Nephron (organoid): ENCODE measurements around the gene TCF25.

Experiments used
- H3K27ac Mint-ChIP-seq, 3 experiments: 2 replicates each; pipeline ENCODE4 v1.8.0; 2020; ENCODE audit warnings: mixed read lengths in 3 of 3, mild to moderate bottlenecking in 2 of 3, moderate library complexity in 1 of 3
- H3K27me3 Mint-ChIP-seq: 2 replicates; pipeline ENCODE4 v1.8.0; 2021; ENCODE audit warnings: low read depth, mild to moderate bottlenecking, moderate library complexity, mixed read lengths
- H3K36me3 Mint-ChIP-seq: 2 replicates; pipeline ENCODE4 v1.8.0; 2020; ENCODE audit warnings: low read depth, mixed read lengths
- H3K4me1 Mint-ChIP-seq: 2 replicates; pipeline ENCODE4 v1.8.0; 2020; ENCODE audit warnings: mixed read lengths
- H3K4me3 Mint-ChIP-seq, 3 experiments: 2 replicates each; pipeline ENCODE4 v1.8.0; 2020; ENCODE audit warnings: mild to moderate bottlenecking in 3 of 3, mixed read lengths in 3 of 3, moderate library complexity in 2 of 3
- H3K9me3 Mint-ChIP-seq: 2 replicates; pipeline ENCODE4 v1.8.0; 2020; ENCODE audit warnings: mixed read lengths
- TF ChIP-seq, protein P1 (sequence below), 3 experiments: fragments of 200-600 bp; sonication (generic); IDR thresholded peaks; one replicate each; pipeline ENCODE4 v1.5.0; 2021; ENCODE audit warnings: antibody characterized with exemption in 3 of 3; ENCODE audit not compliant: unreplicated experiment in 3 of 3

TCF25 gene

DNA sequence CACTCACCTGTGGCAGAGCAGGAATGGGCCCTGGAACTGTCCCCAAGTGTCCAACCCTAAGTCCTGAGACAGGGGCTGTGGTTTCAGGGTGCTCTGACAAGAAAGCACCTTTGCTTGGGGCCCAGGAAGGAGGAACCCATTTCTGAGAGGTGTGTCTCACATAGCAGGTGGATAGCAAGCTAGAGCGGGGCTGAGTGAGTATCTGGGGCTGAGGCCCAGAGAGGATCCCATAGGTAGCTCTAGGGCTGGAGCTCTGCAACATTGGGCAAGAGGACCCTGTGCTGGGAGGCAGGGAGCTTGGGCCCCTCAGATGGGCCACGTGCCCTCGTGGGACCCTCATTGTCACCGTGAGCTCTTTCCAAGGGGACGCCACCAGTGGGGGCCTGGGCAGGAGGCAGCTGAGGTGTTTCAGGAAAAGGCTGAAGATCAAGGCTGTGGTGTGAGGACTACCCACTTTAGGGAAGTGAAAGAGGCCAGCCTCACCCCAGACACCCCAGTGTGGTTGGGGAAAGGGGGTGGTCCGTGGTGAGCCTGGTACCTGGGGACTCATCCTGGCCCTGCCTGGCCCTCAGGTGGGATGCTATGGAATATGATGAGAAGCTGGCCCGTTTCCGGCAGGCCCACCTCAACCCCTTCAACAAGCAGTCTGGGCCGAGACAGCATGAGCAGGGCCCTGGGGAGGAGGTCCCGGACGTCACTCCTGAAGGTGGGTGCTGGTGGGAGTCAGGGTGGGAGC, 80.4 kb downstream of the TCF25 start:
- H3K4me3 Mint-ChIP-seq, result no peak overlapping the region
- TF ChIP-seq, protein P1, sequence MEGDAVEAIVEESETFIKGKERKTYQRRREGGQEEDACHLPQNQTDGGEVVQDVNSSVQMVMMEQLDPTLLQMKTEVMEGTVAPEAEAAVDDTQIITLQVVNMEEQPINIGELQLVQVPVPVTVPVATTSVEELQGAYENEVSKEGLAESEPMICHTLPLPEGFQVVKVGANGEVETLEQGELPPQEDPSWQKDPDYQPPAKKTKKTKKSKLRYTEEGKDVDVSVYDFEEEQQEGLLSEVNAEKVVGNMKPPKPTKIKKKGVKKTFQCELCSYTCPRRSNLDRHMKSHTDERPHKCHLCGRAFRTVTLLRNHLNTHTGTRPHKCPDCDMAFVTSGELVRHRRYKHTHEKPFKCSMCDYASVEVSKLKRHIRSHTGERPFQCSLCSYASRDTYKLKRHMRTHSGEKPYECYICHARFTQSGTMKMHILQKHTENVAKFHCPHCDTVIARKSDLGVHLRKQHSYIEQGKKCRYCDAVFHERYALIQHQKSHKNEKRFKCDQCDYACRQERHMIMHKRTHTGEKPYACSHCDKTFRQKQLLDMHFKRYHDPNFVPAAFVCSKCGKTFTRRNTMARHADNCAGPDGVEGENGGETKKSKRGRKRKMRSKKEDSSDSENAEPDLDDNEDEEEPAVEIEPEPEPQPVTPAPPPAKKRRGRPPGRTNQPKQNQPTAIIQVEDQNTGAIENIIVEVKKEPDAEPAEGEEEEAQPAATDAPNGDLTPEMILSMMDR (IDR thresholded peaks at IDR 0.05; ENCODE audit: unreplicated experiment in 3 of 3), result no peak
- H3K27ac Mint-ChIP-seq, result no peak overlapping the region
- H3K4me1 Mint-ChIP-seq, result no peaks in the 10 kb centered on the region
- peaks cover 18% of the 10 kb centered on the region for H3K36me3 Mint-ChIP-seq
- H3K9me3 Mint-ChIP-seq, result no peaks in the 10 kb centered on the region
- no peaks in the 10 kb centered on the region for H3K27me3 Mint-ChIP-seq

DNA sequence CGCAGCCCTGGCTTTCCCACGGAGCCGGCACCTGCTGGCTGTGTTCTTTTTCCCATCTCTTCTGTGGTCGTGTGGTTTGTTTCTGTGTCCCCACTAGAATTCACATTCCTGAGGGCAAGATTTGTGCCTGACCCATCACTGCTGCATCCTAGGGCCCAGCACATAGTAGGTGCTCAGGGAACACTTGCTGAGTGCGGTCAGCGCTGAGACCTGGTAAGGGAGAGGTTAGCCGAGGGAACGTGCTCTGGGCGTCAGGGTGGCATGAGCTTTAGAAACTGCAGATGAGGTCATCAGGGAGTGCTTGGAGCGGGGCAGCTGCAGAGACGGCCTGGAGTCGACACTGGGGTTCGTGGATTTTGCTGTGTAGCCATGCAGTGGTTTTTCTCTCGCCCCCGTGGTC, 81.1 kb downstream of the TCF25 start:
- Mint-ChIP-seq H3K4me3 (no peak overlapping the region), H3K27ac (no peak overlapping the region), H3K9me3 (no peaks in the 10 kb centered on the region), H3K36me3 (peaks cover 24% of the 10 kb centered on the region), H3K4me1 (no peaks in the 10 kb centered on the region), H3K27me3 (no peaks in the 10 kb centered on the region)
- TF ChIP-seq, protein P1 (IDR thresholded peaks at IDR 0.05; ENCODE audit: unreplicated experiment in 3 of 3), result no peak

DNA sequence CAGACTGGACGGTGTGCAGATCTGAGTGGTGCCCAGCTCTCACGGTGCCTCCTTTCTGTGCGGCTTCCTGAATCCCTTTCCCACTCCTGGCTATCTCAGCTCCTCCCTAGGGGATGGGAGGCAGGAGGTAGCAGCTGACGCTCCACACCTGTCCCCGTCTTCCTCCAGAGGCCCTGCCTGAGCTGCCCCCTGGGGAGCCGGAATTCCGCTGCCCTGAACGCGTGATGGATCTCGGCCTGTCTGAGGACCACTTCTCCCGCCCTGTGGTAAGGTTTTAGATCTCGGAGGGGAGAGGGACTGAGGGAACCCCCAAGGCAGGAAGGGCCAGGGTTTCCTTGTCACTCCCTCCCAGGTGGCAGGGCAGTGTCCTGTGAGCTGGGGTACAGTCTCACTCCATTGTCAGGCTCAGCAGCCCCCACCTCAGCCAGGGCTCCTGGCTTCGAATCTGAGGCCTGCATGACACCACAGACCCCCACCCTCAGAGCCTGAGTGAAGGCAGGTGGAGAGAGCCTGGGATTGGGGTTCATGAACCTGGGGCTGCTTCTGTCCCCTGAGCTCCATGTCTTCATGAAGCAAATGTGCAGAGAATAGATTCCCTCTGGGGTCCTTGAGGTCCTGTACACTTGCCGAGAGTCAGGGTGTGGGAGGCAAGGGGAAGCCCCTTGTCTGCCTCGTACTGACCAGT, 81.8 kb downstream of the TCF25 start:
- Mint-ChIP-seq H3K27me3 (no peaks in the 10 kb centered on the region), H3K9me3 (no peaks in the 10 kb centered on the region), H3K36me3 (peaks cover 30% of the 10 kb centered on the region), H3K27ac (no peak overlapping the region), H3K4me3 (no peak overlapping the region), H3K4me1 (no peaks in the 10 kb centered on the region)
- TF ChIP-seq, protein P1 (IDR thresholded peaks at IDR 0.05; ENCODE audit: unreplicated experiment in 3 of 3), result no peak

DNA sequence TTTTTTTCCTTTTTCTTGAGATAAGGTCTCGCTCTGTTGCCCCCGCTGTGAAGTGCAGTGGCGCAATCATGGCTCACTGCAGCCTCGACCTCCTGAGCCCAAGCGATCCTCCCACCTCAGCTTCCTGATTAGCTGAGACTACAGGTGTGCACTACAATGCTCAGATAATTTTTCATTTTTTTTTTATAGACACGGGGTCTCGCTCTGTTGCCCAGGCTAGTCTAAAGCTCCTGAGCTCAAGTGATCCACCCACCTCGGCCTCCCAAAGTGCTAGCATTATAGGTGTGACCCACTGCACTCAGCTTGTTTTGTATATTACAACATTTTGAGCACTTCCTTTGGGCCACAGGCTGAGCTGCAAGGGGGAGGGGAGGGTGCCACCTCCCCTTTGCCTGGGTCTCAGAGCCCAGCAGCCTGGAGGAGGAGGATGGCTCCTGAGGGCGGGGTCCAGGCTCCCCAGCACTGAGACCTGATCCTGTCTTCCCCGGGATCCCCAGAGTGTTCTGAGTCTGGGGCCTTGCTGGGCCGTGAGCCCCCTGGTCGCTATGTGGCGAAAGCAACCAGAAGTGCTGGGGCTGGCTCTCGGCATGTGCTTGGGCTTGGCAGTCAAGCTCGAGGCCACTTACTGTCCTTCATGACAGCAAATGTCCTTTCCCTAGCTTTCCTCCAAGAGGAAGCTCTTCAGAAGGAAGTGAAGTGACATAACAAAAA, 83.3 kb downstream of the TCF25 start:
- TF ChIP-seq, protein P1 (IDR thresholded peaks at IDR 0.05; ENCODE audit: unreplicated experiment in 3 of 3), result no peak
- Mint-ChIP-seq H3K4me1 (no peaks in the 10 kb centered on the region), H3K4me3 (no peak overlapping the region), H3K27me3 (no peaks in the 10 kb centered on the region), H3K27ac (no peak overlapping the region), H3K36me3 (peaks cover 32% of the 10 kb centered on the region), H3K9me3 (no peaks in the 10 kb centered on the region)

DNA sequence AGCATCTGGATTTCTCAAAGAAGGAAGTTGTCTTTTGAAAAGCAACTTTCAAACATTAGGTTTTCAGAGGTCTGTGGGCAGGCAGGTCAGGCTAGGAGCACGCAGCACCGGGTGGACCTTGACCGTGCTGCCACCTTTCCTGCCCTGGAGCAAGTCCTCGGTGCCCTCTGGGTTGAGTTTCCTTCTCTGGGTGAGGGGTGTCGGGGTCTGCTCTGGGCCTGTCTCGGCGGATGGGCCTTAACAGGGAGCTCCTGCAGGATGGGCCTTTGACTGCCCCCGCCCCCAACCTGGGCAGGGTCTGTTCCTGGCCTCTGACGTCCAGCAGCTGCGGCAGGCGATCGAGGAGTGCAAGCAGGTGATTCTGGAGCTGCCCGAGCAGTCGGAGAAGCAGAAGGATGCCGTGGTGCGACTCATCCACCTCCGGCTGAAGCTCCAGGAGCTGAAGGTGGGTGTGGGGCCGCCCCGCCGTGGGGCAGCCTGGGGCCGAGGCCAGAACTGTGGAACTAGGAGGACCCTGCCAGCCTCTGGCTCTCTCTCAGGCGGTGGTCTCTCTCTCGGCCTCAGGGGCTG, 83.9 kb downstream of the TCF25 start:
- TF ChIP-seq, protein P1 (IDR thresholded peaks at IDR 0.05; ENCODE audit: unreplicated experiment in 3 of 3), result no peak
- no peaks in the 10 kb centered on the region for H3K27me3 Mint-ChIP-seq
- H3K9me3 Mint-ChIP-seq, result no peaks in the 10 kb centered on the region
- no peak overlapping the region for H3K27ac Mint-ChIP-seq
- no peaks in the 10 kb centered on the region for H3K4me1 Mint-ChIP-seq
- peaks cover 32% of the 10 kb centered on the region for H3K36me3 Mint-ChIP-seq
- no peak overlapping the region for H3K4me3 Mint-ChIP-seq
